Measurements from ENCODE around the gene RBM17.

RBM17 gene

GRCh38 chr10:6050801-6051445 is 37.9 kb upstream of the RBM17 start:
- peaks cover 76% of the 10 kb centered on the region for H3K4me1 Mint-ChIP-seq
- no peaks in the 10 kb centered on the region for H3K9me3 Mint-ChIP-seq
- H3K27me3 Mint-ChIP-seq, result no peaks in the 10 kb centered on the region
- peak overlapping the region; percentile 90 for H3K4me3 Mint-ChIP-seq
- ATAC-seq (ENCODE audit: low read depth), result peak; percentile 85
- H3K36me3 Mint-ChIP-seq, result no peaks in the 10 kb centered on the region
- H3K27ac Mint-ChIP-seq, result peak overlapping the region; percentile 94
- DNase-seq (ENCODE audit: low spot score in 2 of 2), result peak; percentile 71 to 84

GRCh38 chr10:6052247-6053221 is 36.3 kb upstream of the RBM17 start:
- Mint-ChIP-seq H3K4me1 (peaks cover 75% of the 10 kb centered on the region), H3K27ac (peak overlapping the region; percentile 94), H3K27me3 (no peaks in the 10 kb centered on the region), H3K9me3 (no peaks in the 10 kb centered on the region), H3K36me3 (peaks cover 3% of the 10 kb centered on the region), H3K4me3 (peak overlapping the region; percentile 77)
- peak; percentile 16 for ATAC-seq (ENCODE audit: low read depth)
- DNase-seq (ENCODE audit: low spot score in 2 of 2), result peak; percentile 29 to 37

GRCh38 chr10:6053303-6053702 is 35.5 kb upstream of the RBM17 start:
- H3K4me3 Mint-ChIP-seq, result peak overlapping the region; percentile 77
- H3K27me3 Mint-ChIP-seq, result no peaks in the 10 kb centered on the region
- no peaks in the 10 kb centered on the region for H3K9me3 Mint-ChIP-seq
- H3K4me1 Mint-ChIP-seq, result peaks cover 77% of the 10 kb centered on the region
- no peak for ATAC-seq (ENCODE audit: low read depth)
- DNase-seq (ENCODE audit: low spot score in 2 of 2), result peak in 1 of 2 donors; percentile 5
- peak overlapping the region; percentile 94 for H3K27ac Mint-ChIP-seq
- H3K36me3 Mint-ChIP-seq, result peaks cover 3% of the 10 kb centered on the region

- H3K4me3 Mint-ChIP-seq, result peak overlapping the region; percentile 70
- H3K27me3 Mint-ChIP-seq, result no peaks in the 10 kb centered on the region
- ATAC-seq (ENCODE audit: low read depth) (no peak), DNase-seq (ENCODE audit: low spot score in 2 of 2) (peak in 1 of 2 donors; percentile 16)
- H3K4me1 Mint-ChIP-seq, result peaks cover 78% of the 10 kb centered on the region
- peaks cover 3% of the 10 kb centered on the region for H3K36me3 Mint-ChIP-seq
- no peaks in the 10 kb centered on the region for H3K9me3 Mint-ChIP-seq
- H3K27ac Mint-ChIP-seq, result peak overlapping the region; percentile 94
These were observed 34.8 kb upstream of the RBM17 start for GRCh38 chr10:6053816-6054631.

- peak overlapping the region; percentile 70 for H3K4me3 Mint-ChIP-seq
- no peaks in the 10 kb centered on the region for H3K27me3 Mint-ChIP-seq
- peaks cover 3% of the 10 kb centered on the region for H3K36me3 Mint-ChIP-seq
- H3K4me1 Mint-ChIP-seq, result peaks cover 77% of the 10 kb centered on the region
- DNase-seq (ENCODE audit: low spot score in 2 of 2), result peak in 1 of 2 donors; percentile 7
- no peaks in the 10 kb centered on the region for H3K9me3 Mint-ChIP-seq
- no peak for ATAC-seq (ENCODE audit: low read depth)
- peak overlapping the region; percentile 94 for H3K27ac Mint-ChIP-seq
These were observed 34.0 kb upstream of the RBM17 start for GRCh38 chr10:6054884-6055283.

GRCh38 chr10:6055929-6056328 is 32.9 kb upstream of the RBM17 start:
- Mint-ChIP-seq H3K36me3 (peaks cover 3% of the 10 kb centered on the region), H3K4me3 (no peak overlapping the region)

GRCh38 chr10:6056411-6057135 is 32.3 kb upstream of the RBM17 start:
- DNase-seq (ENCODE audit: low spot score in 2 of 2), result no peak
- Mint-ChIP-seq H3K9me3 (no peaks in the 10 kb centered on the region), H3K4me1 (peaks cover 71% of the 10 kb centered on the region), H3K27ac (peak overlapping the region; percentile 90), H3K27me3 (no peaks in the 10 kb centered on the region), H3K4me3 (peak overlapping the region; percentile 54), H3K36me3 (peaks cover 3% of the 10 kb centered on the region)
- ATAC-seq (ENCODE audit: low read depth), result peak; percentile 2

More at GRCh38 chr10:6055929-6056328, 32.9 kb upstream of the RBM17 start:
- Mint-ChIP-seq H3K4me1 (peaks cover 73% of the 10 kb centered on the region), H3K9me3 (no peaks in the 10 kb centered on the region), H3K27ac (peak overlapping the region; percentile 90), H3K27me3 (no peaks in the 10 kb centered on the region)
- DNase-seq (ENCODE audit: low spot score in 2 of 2), result no peak
- no peak for ATAC-seq (ENCODE audit: low read depth)

GRCh38 chr10:6058682-6059475 is 30.0 kb upstream of the RBM17 start:
- H3K36me3 Mint-ChIP-seq, result peaks cover 3% of the 10 kb centered on the region
- H3K27me3 Mint-ChIP-seq, result no peaks in the 10 kb centered on the region
- no peak for DNase-seq (ENCODE audit: low spot score in 2 of 2)
- ATAC-seq (ENCODE audit: low read depth), result no peak
- H3K9me3 Mint-ChIP-seq, result no peaks in the 10 kb centered on the region
- peaks cover 53% of the 10 kb centered on the region for H3K4me1 Mint-ChIP-seq
- peak overlapping the region; percentile 76 for H3K27ac Mint-ChIP-seq
- H3K4me3 Mint-ChIP-seq, result peak overlapping the region; percentile 30

GRCh38 chr10:6059506-6059905 is 29.3 kb upstream of the RBM17 start:
- no peaks in the 10 kb centered on the region for H3K27me3 Mint-ChIP-seq
- H3K36me3 Mint-ChIP-seq, result peaks cover 3% of the 10 kb centered on the region
- H3K4me3 Mint-ChIP-seq, result peak overlapping the region; percentile 97
- DNase-seq (ENCODE audit: low spot score in 2 of 2), result no peak
- no peak for ATAC-seq (ENCODE audit: low read depth)
- H3K9me3 Mint-ChIP-seq, result no peaks in the 10 kb centered on the region
- H3K4me1 Mint-ChIP-seq, result peaks cover 47% of the 10 kb centered on the region
- H3K27ac Mint-ChIP-seq, result peak overlapping the region; percentile 76

- DNase-seq (ENCODE audit: low spot score in 2 of 2) (no peak), ATAC-seq (ENCODE audit: low read depth) (no peak)
- Mint-ChIP-seq H3K9me3 (no peaks in the 10 kb centered on the region), H3K4me3 (peak overlapping the region; percentile 97), H3K27me3 (no peaks in the 10 kb centered on the region), H3K27ac (peak overlapping the region; percentile 55), H3K4me1 (peaks cover 42% of the 10 kb centered on the region), H3K36me3 (peaks cover 3% of the 10 kb centered on the region)
These were observed 27.8 kb upstream of the RBM17 start for GRCh38 chr10:6061056-6061455.

GRCh38 chr10:6062101-6062771 is 26.6 kb upstream of the RBM17 start, which contains the start of gene IL2RA:
TSS of gene IL2RA (minus strand) at chr10:6062367. CDS start at chr10:6062151, 216 bp downstream.
- peak in 1 of 2 donors; percentile 50 for DNase-seq (ENCODE audit: low spot score in 2 of 2)
- H3K9me3 Mint-ChIP-seq, result no peaks in the 10 kb centered on the region
- H3K4me3 Mint-ChIP-seq, result peak within 1 kb of the TSS; percentile 97
- H3K27ac Mint-ChIP-seq, result peak within 1 kb of the TSS; percentile 91
- no peaks in the 10 kb centered on the region for H3K27me3 Mint-ChIP-seq
- peaks cover 2% of the 10 kb centered on the region for H3K36me3 Mint-ChIP-seq
- peak; percentile 81 for ATAC-seq (ENCODE audit: low read depth)
- peaks cover 39% of the 10 kb centered on the region for H3K4me1 Mint-ChIP-seq

GRCh38 chr10:6064119-6064518 is 24.7 kb upstream of the RBM17 start:
- Mint-ChIP-seq H3K9me3 (no peaks in the 10 kb centered on the region), H3K4me3 (no peak overlapping the region), H3K27ac (peak overlapping the region; percentile 17), H3K4me1 (peaks cover 34% of the 10 kb centered on the region), H3K27me3 (no peaks in the 10 kb centered on the region), H3K36me3 (peaks cover 2% of the 10 kb centered on the region)
- ATAC-seq (ENCODE audit: low read depth) (no peak), DNase-seq (ENCODE audit: low spot score in 2 of 2) (no peak)
